A673 (cell line): ENCODE measurements around the gene SMARCA2. TPM values are rescaled to one million over a fixed set of nuclear protein-coding genes. Genes with fewer than 3 reads are reported as not detected.

Experiments used
- BruUV-seq: library from RNA; stranded (reverse); fragments of 400-500 nt; replicated peaks from 2 replicates; lab custom pipeline; 2021; lab: Mats Ljungman, UMichigan
- CTCF ChIA-PET: fragments of 300-600 bp; sonication (Branson Sonifier 250); formaldehyde crosslinking; loops from one replicate; lab custom pipeline; 2022; ENCODE audit warnings: antibody characterized with exemption; lab: Charles Lee
- POLR2A ChIA-PET: fragments of 300-600 bp; sonication (Branson Sonifier 250); formaldehyde crosslinking; loops from one replicate; lab custom pipeline; 2022; ENCODE audit warnings: antibody characterized with exemption; ENCODE audit not compliant: low non-redundant PET; lab: Charles Lee
- DNase-seq: peaks from one replicate; pipeline ENCODE4 v3.0.0-alpha.2; 2015; ENCODE audit warnings: low spot score
- H3K27ac ChIP-seq: fragments of 200-600 bp; sonication (generic); 2 replicates; pipeline ENCODE4 v1.5.1; 2016; ENCODE audit warnings: mixed run types, low read depth, mild to moderate bottlenecking, mixed read lengths, antibody characterized with exemption, low read length; ENCODE audit not compliant: poor library complexity, severe bottlenecking
- H3K27me3 ChIP-seq: fragments of 200-600 bp; sonication (generic); replicated peaks from 2 replicates; pipeline ENCODE4 v1.6.1; 2017; ENCODE audit warnings: mixed run types, low read depth, mild to moderate bottlenecking, mixed read lengths, antibody characterized with exemption, low read length; ENCODE audit not compliant: insufficient read depth, poor library complexity
- H3K36me3 ChIP-seq: fragments of 200-600 bp; sonication (generic); 2 replicates; pipeline ENCODE4 v1.6.1; 2016; ENCODE audit warnings: mixed run types, mild to moderate bottlenecking, mixed read lengths, antibody characterized with exemption, low read length; ENCODE audit not compliant: insufficient read depth, poor library complexity, severe bottlenecking
- H3K4me1 ChIP-seq: fragments of 200-600 bp; sonication (generic); 2 replicates; pipeline ENCODE4 v1.6.1; 2017; ENCODE audit warnings: mixed run types, mild to moderate bottlenecking, mixed read lengths, antibody characterized with exemption, low read length; ENCODE audit not compliant: insufficient read depth, poor library complexity, severe bottlenecking
- H3K4me3 ChIP-seq: fragments of 200-600 bp; sonication (generic); 2 replicates; pipeline ENCODE4 v1.5.1; 2016; ENCODE audit warnings: low read depth, mixed run types, mild to moderate bottlenecking, mixed read lengths, low read length; ENCODE audit not compliant: poor library complexity, severe bottlenecking
- H3K9me3 ChIP-seq: fragments of 200-600 bp; sonication (generic); 2 replicates; pipeline ENCODE4 v1.6.1; 2016; ENCODE audit warnings: mixed run types, low read depth, mild to moderate bottlenecking, mixed read lengths, antibody characterized with exemption, low read length; ENCODE audit not compliant: poor library complexity, severe bottlenecking
- CTCF ChIP-seq: fragments of 300-800, 200-600 bp; sonication (generic); conservative IDR thresholded peaks from 2 replicates; pipeline ENCODE4 v1.5.1; 2017; ENCODE audit warnings: low read depth, mild to moderate bottlenecking, antibody characterized with exemption, low read length, moderate library complexity, mixed read lengths
- EZH2 ChIP-seq: fragments of 200-600 bp; sonication (generic); IDR thresholded peaks from 2 replicates; pipeline ENCODE4 v1.6.1; 2017; ENCODE audit warnings: borderline replicate concordance, low read depth, mild to moderate bottlenecking, mixed read lengths, antibody characterized with exemption, low read length; ENCODE audit not compliant: poor library complexity, severe bottlenecking
- intact Hi-C: fragments of 100-400 bp; cut with micrococcal nuclease; formaldehyde crosslinking; loops from one replicate; pipeline ENCODE4 v1.10.0; 2022; ENCODE audit not compliant: unreplicated experiment
- total RNA-seq: library from RNA; stranded (reverse); gene quantifications from 2 replicates; pipeline ENCODE4 v1.2.3, GENCODE V29; 2021

The SMARCA2 gene
- total RNA-seq, 1 experiment from 2014 or later, result 69.0 TPM

DNA sequence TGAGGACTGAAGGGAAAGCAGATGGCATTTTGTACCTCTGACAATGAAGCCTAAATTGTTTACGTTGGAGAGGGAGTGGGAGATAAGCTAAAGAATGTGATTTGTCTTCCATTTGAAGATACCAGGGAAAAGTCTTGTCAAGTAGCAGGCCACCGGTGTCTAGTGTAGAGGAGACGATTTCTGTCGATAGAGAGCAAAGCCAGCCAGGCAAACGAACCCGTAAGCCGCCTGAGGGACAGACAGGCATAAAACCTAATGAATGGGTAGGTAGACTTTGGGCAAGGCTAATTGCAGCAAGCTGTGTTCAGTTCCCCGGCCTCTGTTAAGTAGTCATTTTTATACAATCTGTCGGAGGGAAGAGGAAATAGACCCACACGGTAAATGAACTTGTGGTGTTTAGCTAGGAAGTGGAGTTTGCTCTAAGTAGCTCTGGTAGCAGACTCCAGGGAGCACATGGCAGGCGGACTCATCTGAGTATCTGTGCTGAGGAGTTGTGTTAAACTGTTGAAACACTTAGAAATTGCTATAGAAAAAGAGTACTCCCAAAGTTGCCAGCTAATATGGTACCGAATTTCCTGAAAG, 28.8 kb downstream of the SMARCA2 start:
- POLR2A ChIA-PET, result no interaction called here
- no peaks in the 10 kb centered on the region for H3K4me1 ChIP-seq

DNA sequence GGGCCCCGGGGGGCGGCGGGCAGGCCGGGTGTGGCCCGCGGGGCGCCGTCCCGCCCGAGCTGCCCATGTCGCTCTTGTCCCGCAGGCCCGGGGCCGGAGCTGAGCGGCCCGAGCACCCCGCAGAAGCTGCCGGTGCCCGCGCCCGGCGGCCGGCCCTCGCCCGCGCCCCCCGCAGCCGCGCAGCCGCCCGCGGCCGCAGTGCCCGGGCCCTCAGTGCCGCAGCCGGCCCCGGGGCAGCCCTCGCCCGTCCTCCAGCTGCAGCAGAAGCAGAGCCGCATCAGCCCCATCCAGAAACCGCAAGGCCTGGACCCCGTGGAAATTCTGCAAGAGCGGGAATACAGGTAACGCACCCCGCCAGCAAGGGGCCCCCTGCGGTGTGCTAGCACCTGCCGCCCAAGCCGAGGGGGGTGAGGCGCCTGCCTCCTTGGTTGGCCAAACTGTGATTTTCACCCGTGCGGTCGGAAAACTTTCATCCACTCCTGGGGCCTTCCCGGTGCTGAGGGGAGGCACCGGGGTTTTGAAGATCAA, 32.1 kb downstream of the SMARCA2 start:
- no peaks in the 10 kb centered on the region for H3K9me3 ChIP-seq
- TF ChIP-seq EZH2 (no peak), CTCF (no peak)
- POLR2A ChIA-PET, result no interaction called here
- no peaks in the 10 kb centered on the region for H3K27me3 ChIP-seq
- intact Hi-C loops, result loop anchor here (5.0 kb wide), 1 partner anchor 50 kb away; no protein-coding TSS in a partner anchor
- DNase-seq, result no peak
- CTCF ChIA-PET, result no interaction called here
- H3K36me3 ChIP-seq, result no peaks in the 10 kb centered on the region
- no peaks in the 10 kb centered on the region for H3K4me1 ChIP-seq
- H3K27ac ChIP-seq, result no peak overlapping the region
- no TSS peak for BruUV-seq
- H3K4me3 ChIP-seq, result no peak overlapping the region

More for the DNA sequence above, 28.8 kb downstream of the SMARCA2 start:
- peak; percentile 10 for DNase-seq
- no peaks in the 10 kb centered on the region for H3K27me3 ChIP-seq
- peaks cover 9% of the 10 kb centered on the region for H3K36me3 ChIP-seq
- H3K9me3 ChIP-seq, result no peaks in the 10 kb centered on the region
- intact Hi-C loops, result no loop called here
- TF ChIP-seq CTCF (no peak), EZH2 (no peak)
- CTCF ChIA-PET, result no interaction called here
- no TSS peak for BruUV-seq
- no peak overlapping the region for H3K4me3 ChIP-seq
- H3K27ac ChIP-seq, result no peak overlapping the region

GRCh38 chr9:2047916-2048315, 32.8 kb downstream of the SMARCA2 start:
- no peaks in the 10 kb centered on the region for H3K27me3 ChIP-seq
- no peaks in the 10 kb centered on the region for H3K4me1 ChIP-seq
- TF ChIP-seq EZH2, result no peak
- TF ChIP-seq CTCF, result no peak
- no peak overlapping the region for H3K27ac ChIP-seq
- no TSS peak for BruUV-seq
- H3K36me3 ChIP-seq, result no peaks in the 10 kb centered on the region
- DNase-seq, result no peak
- intact Hi-C loops, result loop anchor here (5.0 kb wide), 1 partner anchor 51 kb away; no protein-coding TSS in a partner anchor
- no peak overlapping the region for H3K4me3 ChIP-seq
- no peaks in the 10 kb centered on the region for H3K9me3 ChIP-seq
- ChIA-PET CTCF (no interaction called here), POLR2A (no interaction called here)
